Spleen (tissue), 11 donors: ENCODE data around the gene MFSD2A. TPM values are rescaled to one million over a fixed set of nuclear protein-coding genes. Genes with fewer than 3 reads are reported as not detected.
A peak's percentile ranks its signal among the peaks of the same experiment; 100 is the strongest.

ENCODE experiments used
- DNase-seq: peaks from one replicate; pipeline ENCODE4 v3.0.0-alpha.2; 2020
- H3K27ac ChIP-seq, 8 donors: fragments of 200-600 bp; sonication (generic) in 7 of 8; 1 replicate in 4 of 8; 2 replicates in 4 of 8; pipeline versions ENCODE4 v1.5.0 to v1.8.0; 2016 to 2021; ENCODE audit warnings: inconsistent platforms in 4 of 8, mild to moderate bottlenecking in 4 of 8, moderate library complexity in 1 of 8
- H3K27me3 ChIP-seq, 7 donors: fragments of 200-600 bp; sonication (generic) in 6 of 7; replicated peaks in 1 of 7; 1 replicate in 4 of 7; 2 replicates in 3 of 7; pipeline versions ENCODE4 v1.5.0 to v1.8.0; 2016 to 2021; ENCODE audit warnings: inconsistent platforms in 3 of 7, mild to moderate bottlenecking in 1 of 7
- H3K36me3 ChIP-seq, 6 donors: fragments of 200-600 bp; sonication (generic) in 5 of 6; 1 replicate in 4 of 6; 2 replicates in 2 of 6; pipeline versions ENCODE4 v1.5.0 to v1.8.0; 2016 to 2021; ENCODE audit warnings: inconsistent platforms in 2 of 6
- H3K4me1 ChIP-seq, 6 donors: fragments of 200-600 bp; sonication (generic) in 5 of 6; 1 replicate in 3 of 6; 2 replicates in 3 of 6; pipeline versions ENCODE4 v1.5.0 to v1.8.0; 2016 to 2021; ENCODE audit warnings: inconsistent platforms in 3 of 6
- H3K4me3 ChIP-seq, 8 donors: fragments of 200-600 bp; sonication (generic) in 7 of 8; 1 replicate in 4 of 8; 2 replicates in 4 of 8; pipeline versions ENCODE4 v1.5.0 to v1.8.0; 2016 to 2021; ENCODE audit warnings: inconsistent platforms in 4 of 8, mild to moderate bottlenecking in 4 of 8, moderate library complexity in 2 of 8
- H3K9me3 ChIP-seq, 8 donors: fragments of 200-600 bp; sonication (generic) in 7 of 8; 1 replicate in 4 of 8; 2 replicates in 4 of 8; pipeline versions ENCODE4 v1.5.0 to v1.8.0; 2016 to 2021; ENCODE audit warnings: inconsistent platforms in 4 of 8
- CTCF ChIP-seq, 11 experiments: fragments of 200-600 bp in 7 of 11; fragments of 450-650 bp in 4 of 11; sonication (generic) in 4 of 11; IDR thresholded peaks in 8 of 11; conservative IDR thresholded peaks in 3 of 11; 1 replicate in 7 of 11; 2 replicates in 4 of 11; pipeline versions ENCODE4 v1.4.0 to v1.8.0; 2016 to 2021; ENCODE audit warnings: antibody characterized with exemption in 11 of 11, inconsistent platforms in 4 of 11, mild to moderate bottlenecking in 1 of 11
- POLR2A ChIP-seq, 3 donors: fragments of 450-650 bp; IDR thresholded peaks; one replicate each; pipeline ENCODE4 v1.5.1; 2017; ENCODE audit warnings: antibody characterized with exemption in 3 of 3, mild to moderate bottlenecking in 1 of 3
- POLR2AphosphoS5 ChIP-seq, 3 donors: sonication (generic); formaldehyde crosslinking; IDR thresholded peaks; one replicate each; pipeline ENCODE4 v1.5.1; 2017; ENCODE audit warnings: antibody characterized with exemption in 3 of 3
- WGBS, 5 donors: extraction: QIAGEN DNeasy Blood & Tissue Kit in 3 of 5; methylation state at CpG; one replicate each; pipeline versions ENCODE4 v1.1.5 to v1.1.7; 2013 to 2018; 5-methylcytosine and 5-hydroxymethylcytosine counted together
- intact Hi-C: fragments of 100-400 bp; cut with DNase I; formaldehyde crosslinking; loops from one replicate; pipeline ENCODE4 v1.15.0; 2023; ENCODE audit warnings: low total_unique reads
- polyA plus RNA-seq, 3 donors: library from polyadenylated mRNA; stranded (reverse); fragments of 200-250 nt; gene quantifications; one replicate each; pipeline ENCODE4 v1.2.1, GENCODE V29; 2013
- total RNA-seq, 7 donors: library from RNA; depleted of rRNA in 3 of 7; stranded (reverse); fragments of >200 nt in 3 of 7; fragmentation: NEBNext Ultra II Directional in 4 of 7; extraction: Animal tissue kit (Norgen Biotek cat#: 25700) in 4 of 7; gene quantifications; one replicate each; pipeline versions ENCODE4 v1.1.0 to v1.2.1, GENCODE V29; 2016 to 2021
- donor health status: healthy with polysubstance abuse.
- donor health status: DM: no; HTN: no; CAD: no; lungs with moderate emphysema.
- donor health status: DM: no; HTN: no; CAD: no.
- donor health status: Bipolar disorder and iron deficiency.
- donor health status: healthy.
- donor health status: DM: no; HTN: no; CAD: no.
- donor health status: DM: yes; HTN: yes; CAD: no.

Gene MFSD2A
- total and polyA plus RNA-seq, 10 donors, result 0.88 to 7.1 (median 3.8) TPM

- Histone ChIP-seq H3K36me3 (no peaks in the 10 kb centered on the region), H3K9me3 (no peaks in the 10 kb centered on the region), H3K4me3 (no peak overlapping the region), H3K27me3 (peaks cover 0 to 10% (median 0%) of the 10 kb centered on the region in 7 donors), H3K27ac (no peak overlapping the region), H3K4me1 (peaks cover 0 to 16% (median 0%) of the 10 kb centered on the region in 6 donors)
- intact Hi-C loops, result loop anchor here (10.0 kb wide), 1 partner anchor 107 kb away; no protein-coding TSS in a partner anchor
- DNase-seq, result no peak
- TF ChIP-seq POLR2AphosphoS5 (IDR thresholded peaks at IDR 0.05), result no peak
- TF ChIP-seq POLR2A (IDR thresholded peaks at IDR 0.05), result no peak
- TF ChIP-seq CTCF (IDR thresholded peaks at IDR 0.05 in 8 of 11, conservative IDR thresholded peaks at IDR 0.05 in 3 of 11), result no peak
- 88 to 100% (median 93%) methylated on average over 2 of the region's 2 CpGs for WGBS, 5 donors
Observed at GRCh38 chr1:39917825-39918224, 37.1 kb upstream of the MFSD2A start.

- peaks cover 0 to 10% (median 0%) of the 10 kb centered on the region in 7 donors for H3K27me3 ChIP-seq
- WGBS, 5 donors, result 31 to 41% (median 31%) methylated on average over 3 of the region's 3 CpGs
- intact Hi-C loops, result loop anchor here (10.0 kb wide), 1 partner anchor 105 kb away; no protein-coding TSS in a partner anchor
- H3K27ac ChIP-seq, result no peak overlapping the region
- no peaks in the 10 kb centered on the region for H3K9me3 ChIP-seq
- DNase-seq, result no peak
- no peaks in the 10 kb centered on the region for H3K36me3 ChIP-seq
- H3K4me1 ChIP-seq, result peaks cover 0 to 16% (median 0%) of the 10 kb centered on the region in 6 donors
- no peak overlapping the region for H3K4me3 ChIP-seq
- TF ChIP-seq CTCF (IDR thresholded peaks at IDR 0.05 in 8 of 11, conservative IDR thresholded peaks at IDR 0.05 in 3 of 11) (peak in 10 of 11 experiments; percentile 20 to 73 (median 61)), POLR2AphosphoS5 (IDR thresholded peaks at IDR 0.05) (no peak)
Observed at GRCh38 chr1:39919545-39919944, 35.4 kb upstream of the MFSD2A start.

GRCh38 chr1:39922251-39922688 is 32.7 kb upstream of the MFSD2A start:
- H3K4me1 ChIP-seq, result peaks cover 0 to 27% (median 7%) of the 10 kb centered on the region in 6 donors
- no peaks in the 10 kb centered on the region for H3K9me3 ChIP-seq
- no peak overlapping the region for H3K4me3 ChIP-seq
- no peaks in the 10 kb centered on the region for H3K36me3 ChIP-seq
- no peak for TF ChIP-seq POLR2A (IDR thresholded peaks at IDR 0.05)
- peak in 2 of 3 donors; percentile 27 to 41 for TF ChIP-seq POLR2AphosphoS5 (IDR thresholded peaks at IDR 0.05)
- no peak overlapping the region for H3K27ac ChIP-seq
- WGBS, 5 donors, result 51 to 70% (median 62%) methylated on average over 18 to 25 of the region's 25 CpGs
- intact Hi-C loops, result no loop called here
- DNase-seq, result no peak
- H3K27me3 ChIP-seq, result peaks cover 0 to 10% (median 0%) of the 10 kb centered on the region in 7 donors

GRCh38 chr1:39925721-39926342 is 29.1 kb upstream of the MFSD2A start:
- no peak overlapping the region for H3K4me3 ChIP-seq
- H3K9me3 ChIP-seq, result no peaks in the 10 kb centered on the region
- 73 to 83% (median 81%) methylated on average over 2 of the region's 2 CpGs for WGBS, 5 donors
- peaks cover 0 to 23% (median 6%) of the 10 kb centered on the region in 6 donors for H3K4me1 ChIP-seq
- intact Hi-C loops, result no loop called here
- H3K36me3 ChIP-seq, result no peaks in the 10 kb centered on the region
- no peak overlapping the region for H3K27ac ChIP-seq
- peaks cover 0 to 10% (median 0%) of the 10 kb centered on the region in 7 donors for H3K27me3 ChIP-seq
- TF ChIP-seq POLR2A (IDR thresholded peaks at IDR 0.05) (no peak), POLR2AphosphoS5 (IDR thresholded peaks at IDR 0.05) (no peak), CTCF (IDR thresholded peaks at IDR 0.05 in 8 of 11, conservative IDR thresholded peaks at IDR 0.05 in 3 of 11) (no peak)
- no peak for DNase-seq
